Activated CD4-positive, alpha-beta T cell treated with anti-CD3 and anti-CD28 coated beads for 4 hours (primary cell): Measurements from ENCODE around the gene EHHADH.

Source experiments
- DNase-seq, 2 donors: peaks; one replicate each; pipeline ENCODE4 v3.0.0-alpha.2; 2020

EHHADH gene

GRCh38 chr3:185187391-185187790, 66.5 kb downstream of the EHHADH start:
- DNase-seq: no peak

GRCh38 chr3:185176750-185177359, 77.0 kb downstream of the EHHADH start:
- peak in 1 of 2 donors; percentile 10 for DNase-seq

- DNase-seq: no peak
These were observed 78.4 kb downstream of the EHHADH start for GRCh38 chr3:185175370-185175987.

- no peak for DNase-seq
These were observed 81.5 kb downstream of the EHHADH start for GRCh38 chr3:185172086-185173049.

GRCh38 chr3:185164428-185165217, 89.2 kb downstream of the EHHADH start:
- no peak for DNase-seq

GRCh38 chr3:185162634-185163033, 91.2 kb downstream of the EHHADH start:
- no peak for DNase-seq

- DNase-seq: no peak
These were observed 92.1 kb downstream of the EHHADH start for GRCh38 chr3:185161761-185162160.

GRCh38 chr3:185157347-185157746, 96.5 kb downstream of the EHHADH start:
- DNase-seq: no peak

- DNase-seq: no peak
These were observed 98.2 kb downstream of the EHHADH start for GRCh38 chr3:185155678-185156077.

GRCh38 chr3:185153861-185154629, 99.8 kb downstream of the EHHADH start:
- no peak for DNase-seq

- DNase-seq: no peak
These were observed 100.6 kb downstream of the EHHADH start for GRCh38 chr3:185153171-185153771.

GRCh38 chr3:185152410-185153170, 101.3 kb downstream of the EHHADH start, which contains the start of gene C3orf70:
Gene C3orf70, minus strand, starts transcription at chr3:185153060. Its CDS starts 237 bp downstream, at chr3:185152823.
- no peak for DNase-seq

GRCh38 chr3:185151964-185152409, 101.9 kb downstream of the EHHADH start:
- DNase-seq: no peak

- no peak for DNase-seq
These were observed 102.5 kb downstream of the EHHADH start for GRCh38 chr3:185151101-185151963.

- no peak for DNase-seq
These were observed 103.3 kb downstream of the EHHADH start for GRCh38 chr3:185150561-185150960.

GRCh38 chr3:185149591-185149990, 104.3 kb downstream of the EHHADH start:
- DNase-seq: no peak

GRCh38 chr3:185145511-185145910, 108.3 kb downstream of the EHHADH start:
- no peak for DNase-seq

GRCh38 chr3:185144784-185145183, 109.1 kb downstream of the EHHADH start:
- no peak for DNase-seq
